GM18511 (cell line): ENCODE results near the gene ASGR1.

Source experiments
- ATAC-seq: cut with Tn5 transposase; IDR thresholded peaks from one replicate; pipeline ENCODE4 v1.9.1; 2021; ENCODE audit warnings: mild to moderate bottlenecking, moderate library complexity; ENCODE audit not compliant: unreplicated experiment

ASGR1 gene

GRCh38 chr17:7179317-7180254 is at the start of gene ASGR1:
Gene ASGR1, minus strand, starts transcription at chr17:7179370. Its CDS starts 807 bp downstream, at chr17:7178563.
- ATAC-seq: no peak

GRCh38 chr17:7228920-7229319 is 49.8 kb upstream of the ASGR1 start:
- ATAC-seq: no peak

- no peak for ATAC-seq
Measured at GRCh38 chr17:7226721-7227710, 47.8 kb upstream of the ASGR1 start.

- no peak for ATAC-seq
Measured at GRCh38 chr17:7225711-7226331, 46.7 kb upstream of the ASGR1 start.

GRCh38 chr17:7224661-7225111 is 45.5 kb upstream of the ASGR1 start:
- no peak for ATAC-seq

GRCh38 chr17:7224110-7224509 is 44.9 kb upstream of the ASGR1 start:
- ATAC-seq: no peak

GRCh38 chr17:7223375-7223774 is 44.2 kb upstream of the ASGR1 start:
- ATAC-seq: no peak

- no peak for ATAC-seq
Measured at GRCh38 chr17:7222972-7223292, 43.8 kb upstream of the ASGR1 start.

- ATAC-seq: no peak
Measured at GRCh38 chr17:7222093-7222971, 43.2 kb upstream of the ASGR1 start.

GRCh38 chr17:7221278-7222092 is 42.3 kb upstream of the ASGR1 start:
- ATAC-seq: no peak

GRCh38 chr17:7220593-7221277 is 41.6 kb upstream of the ASGR1 start:
- ATAC-seq: no peak

- ATAC-seq: peak; percentile 65
Measured at GRCh38 chr17:7219812-7220592, 40.8 kb upstream of the ASGR1 start, which contains the start of the genes ACADVL and DLG4. Gene ACADVL, plus strand, starts transcription at chr17:7219938. Its CDS starts 47 bp downstream, at chr17:7219985. Gene DLG4, minus strand, starts transcription at chr17:7219836.

- no peak for ATAC-seq
Measured at GRCh38 chr17:7219229-7219811, 40.1 kb upstream of the ASGR1 start.

- no peak for ATAC-seq
Measured at GRCh38 chr17:7218758-7219157, 39.6 kb upstream of the ASGR1 start.

- ATAC-seq: no peak
Measured at GRCh38 chr17:7218166-7218565, 39.0 kb upstream of the ASGR1 start.

- ATAC-seq: no peak
Measured at GRCh38 chr17:7217113-7217987, 38.2 kb upstream of the ASGR1 start.
